Erythroblast (primary cell): ENCODE results near the gene YIPF6.

Experiments
- GATA1 ChIP-seq: IDR thresholded peaks from 2 replicates; pipeline ENCODE4 v1.6.1; 2011; ENCODE audit warnings: low read depth, mild to moderate bottlenecking, control low read depth, low read length, moderate library complexity
- POLR2A ChIP-seq: IDR thresholded peaks from 2 replicates; pipeline ENCODE4 v1.6.1; 2011; ENCODE audit warnings: mild to moderate bottlenecking, low read length

DNA sequence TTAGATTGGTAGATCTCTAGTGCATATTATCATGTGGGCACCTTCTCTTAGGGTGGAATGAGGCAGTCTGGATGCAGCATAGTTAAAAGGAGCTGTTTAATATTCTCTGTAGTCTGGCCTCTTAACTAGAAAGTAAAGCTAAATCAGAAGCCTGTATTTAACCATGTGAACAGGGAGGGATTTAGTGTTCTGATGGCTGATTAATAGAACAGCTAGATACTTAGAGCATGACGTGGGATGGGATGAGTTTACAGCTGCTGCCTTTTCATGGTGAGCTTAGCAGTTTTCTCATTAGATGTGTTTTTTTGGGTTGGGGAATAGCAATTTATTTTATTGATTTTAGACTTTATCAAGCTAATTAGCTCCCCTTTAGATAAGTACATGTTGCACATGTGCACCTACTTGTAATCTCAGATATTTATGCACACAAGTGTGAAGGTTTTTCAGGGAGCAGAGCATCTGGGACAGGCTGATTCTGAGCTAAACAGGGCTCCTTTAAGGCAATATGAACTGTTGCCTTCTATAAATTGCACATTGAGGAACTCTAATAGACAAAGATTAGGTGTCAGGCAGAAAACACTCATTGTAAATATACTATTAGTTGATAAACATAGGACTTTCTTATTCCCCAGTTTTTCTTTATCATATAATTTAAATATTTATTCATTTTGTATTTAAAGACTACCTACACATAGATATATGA is 34.1 kb downstream of the YIPF6 start:
- no peak for TF ChIP-seq POLR2A
- no peak for TF ChIP-seq GATA1
